IgD-negative memory B cell (primary cell): ENCODE measurements around the gene ZDHHC7. TPM values are rescaled to one million over a fixed set of nuclear protein-coding genes. Genes with fewer than 3 reads are reported as not detected.
A peak's percentile ranks its signal among the peaks of the same experiment; 100 is the strongest.
"Not testable (repeated sequence)": the region's sequence is repeated elsewhere in the genome, so short reads cannot be mapped to it uniquely, and the experiment has no call there.

Experiments
- H3K27ac Mint-ChIP-seq, 3 donors: one replicate each; pipeline ENCODE4 v1.8.0; 2020 to 2022; ENCODE audit warnings: mild to moderate bottlenecking in 3 of 3, mixed read lengths in 3 of 3, moderate library complexity in 1 of 3
- H3K27me3 Mint-ChIP-seq: one replicate; pipeline ENCODE4 v1.8.0; 2021; ENCODE audit warnings: mixed read lengths
- H3K36me3 Mint-ChIP-seq: one replicate; pipeline ENCODE4 v1.8.0; 2020; ENCODE audit warnings: mild to moderate bottlenecking, mixed read lengths
- H3K4me1 Mint-ChIP-seq, 3 donors: one replicate each; pipeline ENCODE4 v1.8.0; 2020 to 2022; ENCODE audit warnings: mixed read lengths in 3 of 3, mild to moderate bottlenecking in 1 of 3
- H3K4me3 Mint-ChIP-seq, 4 donors: one replicate each; pipeline ENCODE4 v1.8.0; 2020 to 2022; ENCODE audit warnings: mild to moderate bottlenecking in 4 of 4, mixed read lengths in 4 of 4, moderate library complexity in 3 of 4
- H3K9me3 Mint-ChIP-seq, 3 donors: one replicate each; pipeline ENCODE4 v1.8.0; 2020 to 2021; ENCODE audit warnings: mixed read lengths in 3 of 3, mild to moderate bottlenecking in 1 of 3
- polyA plus RNA-seq: library from polyadenylated mRNA; unstranded; fragments of 300-500 nt; fragmentation: Illumina TruSeq; gene quantifications from one replicate; pipeline ENCODE4 v1.2.3, GENCODE V29; 2021

Gene ZDHHC7
- polyA plus RNA-seq: 30.8 TPM

GRCh38 chr16:85010931-85011845 is at the start of gene ZDHHC7:
Gene ZDHHC7 (minus strand): TSS chr16:85011535. CDS start chr16:84990618, 20,917 bp downstream.
- peaks cover 2% of the 10 kb centered on the region for H3K36me3 Mint-ChIP-seq
- peak within 1 kb of the TSS; percentile 97 to 99 (median 98) for H3K27ac Mint-ChIP-seq
- peaks cover 5% of the 10 kb centered on the region for H3K27me3 Mint-ChIP-seq
- peaks cover 0 to 2% (median 0%) of the 10 kb centered on the region in 3 donors for H3K9me3 Mint-ChIP-seq
- peaks cover 13 to 27% (median 22%) of the 10 kb centered on the region in 3 donors for H3K4me1 Mint-ChIP-seq
- peak within 1 kb of the TSS; percentile 95 to 99 (median 98) for H3K4me3 Mint-ChIP-seq

- H3K4me3 Mint-ChIP-seq: no peak overlapping the region
These were observed 47.6 kb upstream of the ZDHHC7 start for GRCh38 chr16:85058909-85059308.

GRCh38 chr16:85057948-85058347 is 46.6 kb upstream of the ZDHHC7 start:
- Mint-ChIP-seq H3K4me1 (peaks cover 27 to 38% (median 37%) of the 10 kb centered on the region in 3 donors), H3K4me3 (peak overlapping the region in 1 of 4 donors; percentile 59), H3K27ac (peak overlapping the region in 2 of 3 donors; percentile 27 to 29), H3K9me3 (no peaks in the 10 kb centered on the region), H3K27me3 (peaks cover 5% of the 10 kb centered on the region), H3K36me3 (peaks cover 2% of the 10 kb centered on the region)

More at GRCh38 chr16:85058909-85059308, 47.6 kb upstream of the ZDHHC7 start:
- no peaks in the 10 kb centered on the region for H3K9me3 Mint-ChIP-seq
- H3K27me3 Mint-ChIP-seq: peaks cover 5% of the 10 kb centered on the region
- no peak overlapping the region for H3K27ac Mint-ChIP-seq
- peaks cover 2% of the 10 kb centered on the region for H3K36me3 Mint-ChIP-seq
- peaks cover 27 to 38% (median 37%) of the 10 kb centered on the region in 3 donors for H3K4me1 Mint-ChIP-seq

- H3K27me3 Mint-ChIP-seq: peaks cover 5% of the 10 kb centered on the region
- peaks cover 2% of the 10 kb centered on the region for H3K36me3 Mint-ChIP-seq
- no peaks in the 10 kb centered on the region for H3K9me3 Mint-ChIP-seq
- H3K4me1 Mint-ChIP-seq: peaks cover 27 to 38% (median 37%) of the 10 kb centered on the region in 3 donors
- H3K27ac Mint-ChIP-seq: peak overlapping the region in 2 of 3 donors; percentile 27 to 95
- peak overlapping the region in 1 of 4 donors; percentile 69 for H3K4me3 Mint-ChIP-seq
These were observed 46.0 kb upstream of the ZDHHC7 start for GRCh38 chr16:85057212-85057889.

- peaks cover 25 to 37% (median 33%) of the 10 kb centered on the region in 3 donors for H3K4me1 Mint-ChIP-seq
These were observed 44.9 kb upstream of the ZDHHC7 start for GRCh38 chr16:85056211-85056748.

GRCh38 chr16:85055493-85056210 is 44.3 kb upstream of the ZDHHC7 start:
- peak overlapping the region; percentile 1 to 88 (median 87) for H3K27ac Mint-ChIP-seq
- peak overlapping the region; percentile 28 to 86 (median 72) for H3K4me3 Mint-ChIP-seq
- no peaks in the 10 kb centered on the region for H3K9me3 Mint-ChIP-seq
- peaks cover 2% of the 10 kb centered on the region for H3K36me3 Mint-ChIP-seq
- peaks cover 25 to 37% (median 32%) of the 10 kb centered on the region in 3 donors for H3K4me1 Mint-ChIP-seq
- H3K27me3 Mint-ChIP-seq: peaks cover 5% of the 10 kb centered on the region

More at GRCh38 chr16:85056211-85056748, 44.9 kb upstream of the ZDHHC7 start:
- peak overlapping the region in 2 of 4 donors; percentile 28 to 86 for H3K4me3 Mint-ChIP-seq
- peaks cover 5% of the 10 kb centered on the region for H3K27me3 Mint-ChIP-seq
- H3K9me3 Mint-ChIP-seq: no peaks in the 10 kb centered on the region
- peak overlapping the region in 2 of 3 donors; percentile 87 to 95 for H3K27ac Mint-ChIP-seq
- H3K36me3 Mint-ChIP-seq: peaks cover 2% of the 10 kb centered on the region

- Mint-ChIP-seq H3K4me3 (peak overlapping the region; percentile 5 to 86 (median 72)), H3K27ac (peak overlapping the region; percentile 1 to 88 (median 87)), H3K36me3 (peaks cover 2% of the 10 kb centered on the region), H3K4me1 (peaks cover 25 to 37% (median 32%) of the 10 kb centered on the region in 3 donors), H3K9me3 (no peaks in the 10 kb centered on the region), H3K27me3 (peaks cover 6% of the 10 kb centered on the region)
These were observed 43.7 kb upstream of the ZDHHC7 start for GRCh38 chr16:85054948-85055492.

GRCh38 chr16:85054321-85054720 is 43.0 kb upstream of the ZDHHC7 start:
- not testable (repeated sequence) for H3K9me3 Mint-ChIP-seq, H3K27me3 Mint-ChIP-seq, H3K36me3 Mint-ChIP-seq
- Mint-ChIP-seq H3K4me1 (peaks cover 25 to 37% (median 32%) of the 10 kb centered on the region in 3 donors), H3K27ac (peak overlapping the region in 1 of 3 donors; percentile 88), H3K4me3 (peak overlapping the region in 1 of 4 donors; percentile 27)

- H3K4me1 Mint-ChIP-seq: peaks cover 19 to 25% (median 25%) of the 10 kb centered on the region in 3 donors
- H3K36me3 Mint-ChIP-seq: peaks cover 2% of the 10 kb centered on the region
- H3K4me3 Mint-ChIP-seq: no peak overlapping the region
- no peak overlapping the region for H3K27ac Mint-ChIP-seq
- H3K27me3 Mint-ChIP-seq: peaks cover 9% of the 10 kb centered on the region
- H3K9me3 Mint-ChIP-seq: no peaks in the 10 kb centered on the region
These were observed 41.2 kb upstream of the ZDHHC7 start for GRCh38 chr16:85052536-85052935.

GRCh38 chr16:85051683-85052082 is 40.3 kb upstream of the ZDHHC7 start:
- Mint-ChIP-seq H3K36me3 (no peaks in the 10 kb centered on the region), H3K27me3 (peaks cover 9% of the 10 kb centered on the region), H3K4me1 (peaks cover 14 to 17% (median 16%) of the 10 kb centered on the region in 3 donors), H3K9me3 (no peaks in the 10 kb centered on the region), H3K27ac (no peak overlapping the region), H3K4me3 (no peak overlapping the region)

GRCh38 chr16:85051067-85051581 is 39.8 kb upstream of the ZDHHC7 start:
- no peaks in the 10 kb centered on the region for H3K9me3 Mint-ChIP-seq
- no peaks in the 10 kb centered on the region for H3K36me3 Mint-ChIP-seq
- H3K4me1 Mint-ChIP-seq: peaks cover 10 to 11% (median 11%) of the 10 kb centered on the region in 3 donors
- H3K4me3 Mint-ChIP-seq: no peak overlapping the region
- peaks cover 12% of the 10 kb centered on the region for H3K27me3 Mint-ChIP-seq
- H3K27ac Mint-ChIP-seq: no peak overlapping the region

GRCh38 chr16:85049706-85050305 is 38.5 kb upstream of the ZDHHC7 start:
- H3K4me3 Mint-ChIP-seq: peak overlapping the region in 1 of 4 donors; percentile 39
- no peaks in the 10 kb centered on the region for H3K4me1 Mint-ChIP-seq
- H3K27me3 Mint-ChIP-seq: peaks cover 12% of the 10 kb centered on the region
- no peaks in the 10 kb centered on the region for H3K36me3 Mint-ChIP-seq
- H3K27ac Mint-ChIP-seq: no peak overlapping the region
- H3K9me3 Mint-ChIP-seq: no peaks in the 10 kb centered on the region

GRCh38 chr16:85048921-85049562 is 37.7 kb upstream of the ZDHHC7 start:
- Mint-ChIP-seq H3K27me3 (peaks cover 12% of the 10 kb centered on the region), H3K4me1 (no peaks in the 10 kb centered on the region), H3K36me3 (peaks cover under 1% of the 10 kb centered on the region), H3K4me3 (no peak overlapping the region), H3K27ac (no peak overlapping the region), H3K9me3 (no peaks in the 10 kb centered on the region)
